Kidney (tissue), 14 donors: ENCODE data around the gene SRP54. TPM values are rescaled to one million over a fixed set of nuclear protein-coding genes. Genes with fewer than 3 reads are reported as not detected.

Experiments
- DNase-seq, 5 donors: peaks; one replicate each; pipeline ENCODE4 v3.0.0-alpha.2; 2013 to 2020
- FAIRE-seq: peaks from 2 replicates; lab custom pipeline; 2012; peaks lifted over from hg19 to GRCh38; lab: Jason Lieb, UNC
- H3K27ac ChIP-seq, 2 donors: one replicate each; pipeline ENCODE4 v1.7.0; 2013; ENCODE audit warnings: low read depth in 2 of 2, low read length in 2 of 2, inconsistent platforms in 1 of 2
- H3K27me3 ChIP-seq: one replicate; pipeline ENCODE4 v1.7.1; 2013; ENCODE audit warnings: low read length, inconsistent platforms; ENCODE audit not compliant: control insufficient read depth, insufficient read depth
- H3K36me3 ChIP-seq, 3 donors: one replicate each; pipeline versions ENCODE4 v1.7.0 to v1.7.1; 2013; ENCODE audit warnings: low read length in 3 of 3, control low read depth in 1 of 3, inconsistent platforms in 1 of 3; ENCODE audit not compliant: insufficient read depth in 3 of 3, control insufficient read depth in 2 of 3
- H3K4me1 ChIP-seq, 3 donors: one replicate each; pipeline versions ENCODE4 v1.7.0 to v1.7.1; 2013; ENCODE audit warnings: low read length in 3 of 3, inconsistent platforms in 1 of 3, low read depth in 1 of 3; ENCODE audit not compliant: control insufficient read depth in 2 of 3, insufficient read depth in 2 of 3
- H3K4me3 ChIP-seq, 3 donors: one replicate each; pipeline versions ENCODE4 v1.7.0 to v1.8.1; 2013; ENCODE audit warnings: low read length in 3 of 3, control low read depth in 1 of 3, inconsistent platforms in 1 of 3
- H3K9ac ChIP-seq, 3 donors: one replicate each; pipeline versions ENCODE4 v1.7.0 to v1.7.1; 2013; ENCODE audit warnings: low read length in 3 of 3, control low read depth in 1 of 3, inconsistent platforms in 1 of 3
- H3K9me3 ChIP-seq, 3 donors: one replicate each; pipeline versions ENCODE4 v1.7.0 to v1.7.1; 2013; ENCODE audit warnings: low read length in 3 of 3, control low read depth in 1 of 3, inconsistent platforms in 1 of 3; ENCODE audit not compliant: control insufficient read depth in 2 of 3, insufficient read depth in 1 of 3
- CTCF ChIP-seq: IDR thresholded peaks from 3 replicates; pipeline ENCODE4 v1.5.1; 2012; ENCODE audit warnings: mild to moderate bottlenecking, moderate library complexity, borderline replicate concordance; ENCODE audit not compliant: insufficient read depth; ENCODE audit errors: extremely low read depth
- intact Hi-C: fragments of 100-400 bp; cut with DNase I; formaldehyde crosslinking; loops from one replicate; pipeline ENCODE4 v1.11.1; 2022
- polyA plus RNA-seq: library from polyadenylated mRNA; stranded (reverse); fragments of 350-450 nt; fragmentation: Illumina TruSeq; extraction: RNeasy Lipid Tissue Mini Kit (QIAGEN cat#74804); gene quantifications from one replicate; pipeline ENCODE4 v1.2.3, GENCODE V29; 2014; ENCODE audit warnings: low read depth, low replicate concordance; ENCODE audit not compliant: insufficient read depth
- total RNA-seq: library from RNA; stranded (reverse); fragmentation: NEBNext Ultra II Directional; extraction: Animal tissue kit (Norgen Biotek cat#: 25700); gene quantifications from one replicate; pipeline ENCODE4 v1.2.1, GENCODE V29; 2021
- donor health status: control.
- donor health status: control.
- donor health status: control.
- donor health status: control.
- donor health status: control.
- donor health status: DM: yes; HTN: yes; CAD: no.
- donor health status: Normal renal cell carcinoma (clear cell type).

The SRP54 gene
- total and polyA plus RNA-seq, 2 donors from 2014 or later, result 37.3 to 54.3 TPM

- no peak for TF ChIP-seq CTCF
- Histone ChIP-seq H3K9ac (no peak overlapping the region), H3K4me1 (no peaks in the 10 kb centered on the region), H3K27me3 (no peaks in the 10 kb centered on the region), H3K36me3 (peaks cover 0 to 10% (median 0%) of the 10 kb centered on the region in 3 donors), H3K9me3 (no peaks in the 10 kb centered on the region), H3K27ac (no peak overlapping the region), H3K4me3 (no peak overlapping the region)
- no peak for DNase-seq
- FAIRE-seq, result no peak
- intact Hi-C loops, result no loop called here
Measured at GRCh38 chr14:35001621-35002020, 18.8 kb downstream of the SRP54 start.

GRCh38 chr14:35004839-35005238 lies 22.0 kb downstream of the SRP54 start:
- intact Hi-C loops, result no loop called here

GRCh38 chr14:35016568-35016967 lies 33.8 kb downstream of the SRP54 start:
- no peak for TF ChIP-seq CTCF
- H3K27ac ChIP-seq, result no peak overlapping the region
- no peaks in the 10 kb centered on the region for H3K4me1 ChIP-seq
- intact Hi-C loops, result no loop called here
- FAIRE-seq, result no peak
- H3K27me3 ChIP-seq, result no peaks in the 10 kb centered on the region
- no peak for DNase-seq
- peaks cover 5 to 22% (median 14%) of the 10 kb centered on the region in 3 donors for H3K36me3 ChIP-seq
- H3K9me3 ChIP-seq, result no peaks in the 10 kb centered on the region
- H3K9ac ChIP-seq, result no peak overlapping the region
- no peak overlapping the region for H3K4me3 ChIP-seq

More at GRCh38 chr14:35004839-35005238, 22.0 kb downstream of the SRP54 start:
- no peaks in the 10 kb centered on the region for H3K4me1 ChIP-seq
- H3K27me3 ChIP-seq, result no peaks in the 10 kb centered on the region
- no peak for DNase-seq
- H3K4me3 ChIP-seq, result no peak overlapping the region
- no peak for FAIRE-seq
- no peak overlapping the region for H3K27ac ChIP-seq
- H3K9me3 ChIP-seq, result no peaks in the 10 kb centered on the region
- no peak for TF ChIP-seq CTCF
- peaks cover 0 to 14% (median 2%) of the 10 kb centered on the region in 3 donors for H3K36me3 ChIP-seq
- no peak overlapping the region for H3K9ac ChIP-seq

GRCh38 chr14:35020713-35021112 lies 37.9 kb downstream of the SRP54 start:
- no peak for TF ChIP-seq CTCF
- no peak overlapping the region for H3K4me3 ChIP-seq
- H3K27ac ChIP-seq, result no peak overlapping the region
- no peaks in the 10 kb centered on the region for H3K9me3 ChIP-seq
- H3K9ac ChIP-seq, result no peak overlapping the region
- no peaks in the 10 kb centered on the region for H3K27me3 ChIP-seq
- no peaks in the 10 kb centered on the region for H3K4me1 ChIP-seq
- FAIRE-seq (no peak), DNase-seq (no peak)
- intact Hi-C loops, result no loop called here
- H3K36me3 ChIP-seq, result peaks cover 8 to 20% (median 8%) of the 10 kb centered on the region in 3 donors
